ENCODE measurements around the gene ZP4. TPM values are rescaled to one million over a fixed set of nuclear protein-coding genes. Genes with fewer than 3 reads are reported as not detected.

The ZP4 gene
- total and polyA plus RNA-seq, 2 of the 8 experiments (the other 6 are each of a cell fraction or from before 2014, with no cell fraction given), result not detected

DNA sequence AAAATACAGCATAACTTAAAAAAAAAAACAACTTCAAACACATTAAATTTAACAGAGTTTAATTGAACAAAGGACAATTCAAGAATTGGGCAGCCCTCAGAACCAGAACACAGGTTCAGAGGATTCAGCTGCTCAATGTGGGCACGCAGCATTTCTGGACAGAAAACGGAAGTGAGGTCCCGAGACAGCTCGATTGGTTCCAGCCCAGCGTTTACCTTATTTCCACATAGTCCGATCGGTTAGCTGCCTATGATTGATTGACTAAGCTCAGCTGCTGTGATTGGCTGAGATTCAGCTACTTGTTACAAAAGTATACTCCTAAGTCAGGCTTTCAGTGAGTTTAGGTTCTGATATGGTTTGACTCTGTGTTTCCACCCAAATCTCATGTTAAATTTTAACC, 33.3 kb downstream of the ZP4 start:
- Histone ChIP-seq H3K23me2 (ENCODE audit: low read depth, low read length) (no peaks in the 10 kb centered on the region), H2AFZ (ENCODE audit: low read length) (no peak overlapping the region), H3K23ac (ENCODE audit: insufficient read length) (no peak overlapping the region), H3K79me1 (ENCODE audit: low read depth, low read length) (no peaks in the 10 kb centered on the region), H3K14ac (ENCODE audit: insufficient read length) (no peak overlapping the region), H3K9me3 (ENCODE audit: insufficient read depth in 2 of 2, low read depth in 1 of 2, low read length in 1 of 2) (0 out of 4 replicates have a peak, but pooled peaks cover 0 to 3% of the 10 kb centered on the region in 2 experiments), H4K20me1 (replicated peaks in 1 of 2; ENCODE audit: control insufficient read depth in 1 of 2, insufficient read depth in 2 of 2, low read length in 2 of 2) (no peaks in the 10 kb centered on the region), H3K18ac (ENCODE audit: extremely low read depth, low read length) (no peak overlapping the region), H4K5ac (ENCODE audit: insufficient read length, low read depth, low read length) (no peak overlapping the region), H2BK120ac (replicated peaks; ENCODE audit: low read depth, low read length) (no peak overlapping the region), H3K79me2 (ENCODE audit: control insufficient read depth in 1 of 2, insufficient read depth in 2 of 2, low read length in 2 of 2) (no peaks in the 10 kb centered on the region), H3K4me1 (replicated peaks in 1 of 4; ENCODE audit: control insufficient read depth in 3 of 4, insufficient read depth in 4 of 4, low read length in 3 of 4) (peaks cover 0 to 9% (median 7%) of the 10 kb centered on the region in 4 experiments; a peak in 6 of 7 replicates), H4K91ac (replicated peaks; ENCODE audit: insufficient read length, low read length) (no peak overlapping the region), H2BK20ac (ENCODE audit: low read length) (no peak overlapping the region), H3K4ac (replicated peaks; ENCODE audit: insufficient read length, low read depth, low read length) (no peak overlapping the region), H2AK5ac (ENCODE audit: low read depth, low read length) (no peak overlapping the region), H3K56ac (replicated peaks; ENCODE audit: insufficient read length, low read depth, low read length) (no peak overlapping the region), H3K4me2 (ENCODE audit: insufficient read depth in 1 of 2, low read depth in 2 of 2, low read length in 2 of 2) (no peak overlapping the region), H3K4me3 (ENCODE audit: extremely low read depth in 1 of 4, insufficient read depth in 2 of 4, low read depth in 3 of 4, low read length in 4 of 4) (no peak overlapping the region), H3K27ac (ENCODE audit: low read depth, low read length) (no peak overlapping the region), H3K27me3 (replicated peaks in 1 of 4; ENCODE audit: control insufficient read depth in 3 of 4, extremely low read depth in 1 of 4, insufficient read depth in 3 of 4, low read length in 3 of 4) (no peaks in the 10 kb centered on the region), H2BK12ac (ENCODE audit: low read depth, low read length) (no peak overlapping the region), H3K9ac (replicated peaks in 1 of 4; ENCODE audit: extremely low read depth in 1 of 4, low read depth in 3 of 4, low read length in 3 of 4) (no peak overlapping the region), H2BK5ac (ENCODE audit: low read depth, low read length) (no peak overlapping the region), H2BK15ac (ENCODE audit: low read length) (no peak overlapping the region), H4K8ac (ENCODE audit: extremely low read depth, insufficient read depth, low read length) (no peak overlapping the region), H3K36me3 (ENCODE audit: control insufficient read depth in 2 of 4, insufficient read depth in 4 of 4, low read length in 3 of 4) (no peaks in the 10 kb centered on the region)
- DNase-seq (ENCODE audit: low read depth in 1 of 2, low spot score in 2 of 2) (no peak), FAIRE-seq (no peak)
- TF ChIP-seq JUND (IDR thresholded peaks at IDR 0.05; ENCODE audit: low read length), result no peak
- no peak for TF ChIP-seq SRF (IDR thresholded peaks at IDR 0.05; ENCODE audit: low read depth, low read length)
- no peak for TF ChIP-seq CBX8 (IDR thresholded peaks at IDR 0.05; ENCODE audit: borderline replicate concordance, low read depth, low read length)
- TF ChIP-seq HDAC2 (IDR thresholded peaks at IDR 0.05; ENCODE audit: borderline replicate concordance in 1 of 2, low read depth in 2 of 2, low read length in 2 of 2), result no peak
- WGBS, 2 experiments (ENCODE audit: extremely low coverage in 1 of 2, insufficient coverage in 1 of 2, insufficient read length in 1 of 2, insufficient replicate concordance in 2 of 2, low coverage in 1 of 2, low lambda C conversion rate in 2 of 2, missing lambda C conversion rate in 1 of 2), result 93% methylated on average over 7 of the region's 7 CpGs; no CpG with 5 or more reads in 1 of the 2 experiments
- ChIA-PET CTCF (ENCODE audit: partially characterized antibody) (interaction anchor here (1.3 kb wide), 1 partner anchor 43 kb away, joined by 4 read pairs; no protein-coding TSS in a partner anchor), POLR2A (ENCODE audit: partially characterized antibody) (no interaction called here)
